RWPE2 (cell line): ENCODE measurements around the gene ARSG.

Experiments
- ATAC-seq: fragments of 200-7000 bp; cut with Tn5 transposase; 3 replicates; pipeline ENCODE4 v1.9.1; 2021; ENCODE audit warnings: low read depth
- DNase-seq: peaks from one replicate; pipeline ENCODE4 v3.0.0-alpha.2; 2020; ENCODE audit warnings: low spot score
- H3K27ac ChIP-seq: fragments of 450-650 bp; 2 replicates; pipeline ENCODE4 v1.5.1; 2017; ENCODE audit warnings: mild to moderate bottlenecking; ENCODE audit not compliant: poor library complexity, severe bottlenecking
- H3K27me3 ChIP-seq: fragments of 250-450 bp; sonication (Bioruptor Pico); 2 replicates; pipeline ENCODE4 v1.5.1; 2021; ENCODE audit warnings: mild to moderate bottlenecking, moderate library complexity; ENCODE audit not compliant: insufficient read depth, poor library complexity, severe bottlenecking
- H3K36me3 ChIP-seq: fragments of 250-450 bp; sonication (Bioruptor Pico); 2 replicates; pipeline ENCODE4 v1.5.1; 2020; ENCODE audit warnings: low read depth, mild to moderate bottlenecking, moderate library complexity
- H3K4me1 ChIP-seq: fragments of 250-450 bp; sonication (Bioruptor Pico); 2 replicates; pipeline ENCODE4 v1.5.1; 2021; ENCODE audit warnings: mild to moderate bottlenecking, moderate library complexity; ENCODE audit not compliant: insufficient read depth, poor library complexity, severe bottlenecking
- H3K4me3 ChIP-seq: fragments of 250-450 bp; sonication (Bioruptor Pico); 2 replicates; pipeline ENCODE4 v1.5.1; 2021; ENCODE audit warnings: mild to moderate bottlenecking, moderate library complexity; ENCODE audit not compliant: severe bottlenecking
- H3K9me3 ChIP-seq: fragments of 250-450 bp; sonication (Bioruptor Pico); 2 replicates; pipeline ENCODE4 v1.5.1; 2021; ENCODE audit warnings: mild to moderate bottlenecking, moderate library complexity; ENCODE audit not compliant: severe bottlenecking
- TF ChIP-seq, protein P1 (sequence below): fragments of 450-650 bp; IDR thresholded peaks from one replicate; pipeline ENCODE4 v1.5.1; 2017; ENCODE audit warnings: mild to moderate bottlenecking, moderate library complexity; ENCODE audit not compliant: poor library complexity, severe bottlenecking

ARSG gene

GRCh38 chr17:68289473-68289872 is 1.8 kb upstream of the ARSG start:
- Histone ChIP-seq H3K27me3 (peaks cover 41% of the 10 kb centered on the region), H3K36me3 (no peaks in the 10 kb centered on the region), H3K9me3 (no peaks in the 10 kb centered on the region), H3K27ac (no peak overlapping the region), H3K4me1 (no peaks in the 10 kb centered on the region), H3K4me3 (no peak overlapping the region)
- DNase-seq: no peak
- TF ChIP-seq, protein P1, sequence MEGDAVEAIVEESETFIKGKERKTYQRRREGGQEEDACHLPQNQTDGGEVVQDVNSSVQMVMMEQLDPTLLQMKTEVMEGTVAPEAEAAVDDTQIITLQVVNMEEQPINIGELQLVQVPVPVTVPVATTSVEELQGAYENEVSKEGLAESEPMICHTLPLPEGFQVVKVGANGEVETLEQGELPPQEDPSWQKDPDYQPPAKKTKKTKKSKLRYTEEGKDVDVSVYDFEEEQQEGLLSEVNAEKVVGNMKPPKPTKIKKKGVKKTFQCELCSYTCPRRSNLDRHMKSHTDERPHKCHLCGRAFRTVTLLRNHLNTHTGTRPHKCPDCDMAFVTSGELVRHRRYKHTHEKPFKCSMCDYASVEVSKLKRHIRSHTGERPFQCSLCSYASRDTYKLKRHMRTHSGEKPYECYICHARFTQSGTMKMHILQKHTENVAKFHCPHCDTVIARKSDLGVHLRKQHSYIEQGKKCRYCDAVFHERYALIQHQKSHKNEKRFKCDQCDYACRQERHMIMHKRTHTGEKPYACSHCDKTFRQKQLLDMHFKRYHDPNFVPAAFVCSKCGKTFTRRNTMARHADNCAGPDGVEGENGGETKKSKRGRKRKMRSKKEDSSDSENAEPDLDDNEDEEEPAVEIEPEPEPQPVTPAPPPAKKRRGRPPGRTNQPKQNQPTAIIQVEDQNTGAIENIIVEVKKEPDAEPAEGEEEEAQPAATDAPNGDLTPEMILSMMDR: no peak
- no peak for ATAC-seq

DNA sequence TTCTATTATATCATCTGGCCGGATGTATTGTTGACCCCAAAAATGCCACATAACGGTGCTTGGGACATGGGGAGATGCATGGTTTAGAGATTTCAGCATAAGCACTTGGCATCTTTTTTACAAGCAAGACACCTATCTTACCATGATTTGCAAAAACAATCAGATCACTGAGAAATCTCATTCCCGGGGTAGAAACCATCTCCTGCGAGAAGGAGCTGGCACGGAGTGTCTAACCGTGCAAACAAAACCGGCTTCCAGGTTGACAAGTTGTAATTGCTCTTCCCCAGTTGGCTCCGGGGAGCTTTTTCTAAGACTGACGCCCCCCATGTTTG is 1.4 kb upstream of the ARSG start:
- Histone ChIP-seq H3K4me3 (peak overlapping the region; percentile 55), H3K36me3 (no peaks in the 10 kb centered on the region), H3K4me1 (no peaks in the 10 kb centered on the region), H3K27ac (no peak overlapping the region), H3K9me3 (no peaks in the 10 kb centered on the region), H3K27me3 (peaks cover 41% of the 10 kb centered on the region)
- no peak for DNase-seq
- no peak for ATAC-seq
- TF ChIP-seq, protein P1: no peak

DNA sequence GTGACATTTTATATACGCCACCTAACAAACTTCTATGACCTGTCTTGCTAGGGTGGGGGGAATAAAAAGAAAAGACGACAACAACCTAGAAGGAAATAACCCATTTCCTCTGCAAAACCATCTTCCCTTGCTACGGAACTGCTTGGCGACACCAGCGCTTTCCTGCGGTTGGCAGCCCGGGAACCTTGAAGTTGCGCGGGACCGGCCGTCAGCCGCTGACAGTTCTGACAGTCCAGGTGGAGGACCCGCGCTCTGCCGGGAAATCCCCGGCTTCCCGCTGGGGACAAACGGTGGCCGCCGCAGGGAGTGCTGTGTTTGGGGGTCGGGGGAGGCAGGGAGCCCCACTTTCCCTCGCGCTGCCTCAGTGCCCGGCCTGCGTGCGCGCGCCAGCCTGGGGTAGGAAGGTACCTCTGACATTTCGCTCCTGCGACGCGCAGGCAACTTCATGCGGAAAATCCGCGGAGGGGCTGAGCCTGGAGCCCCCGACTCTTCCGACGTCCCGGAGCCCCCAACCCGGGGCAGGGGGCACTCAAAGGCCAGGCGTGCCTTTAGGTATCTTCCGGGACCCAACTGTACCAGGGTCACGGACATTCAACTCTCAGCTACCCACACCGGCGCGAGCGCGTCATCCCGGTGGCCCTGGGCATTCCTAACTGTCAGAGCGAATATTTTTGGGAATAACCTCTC is 884 bp upstream of the ARSG start:
- no peak for DNase-seq

DNA sequence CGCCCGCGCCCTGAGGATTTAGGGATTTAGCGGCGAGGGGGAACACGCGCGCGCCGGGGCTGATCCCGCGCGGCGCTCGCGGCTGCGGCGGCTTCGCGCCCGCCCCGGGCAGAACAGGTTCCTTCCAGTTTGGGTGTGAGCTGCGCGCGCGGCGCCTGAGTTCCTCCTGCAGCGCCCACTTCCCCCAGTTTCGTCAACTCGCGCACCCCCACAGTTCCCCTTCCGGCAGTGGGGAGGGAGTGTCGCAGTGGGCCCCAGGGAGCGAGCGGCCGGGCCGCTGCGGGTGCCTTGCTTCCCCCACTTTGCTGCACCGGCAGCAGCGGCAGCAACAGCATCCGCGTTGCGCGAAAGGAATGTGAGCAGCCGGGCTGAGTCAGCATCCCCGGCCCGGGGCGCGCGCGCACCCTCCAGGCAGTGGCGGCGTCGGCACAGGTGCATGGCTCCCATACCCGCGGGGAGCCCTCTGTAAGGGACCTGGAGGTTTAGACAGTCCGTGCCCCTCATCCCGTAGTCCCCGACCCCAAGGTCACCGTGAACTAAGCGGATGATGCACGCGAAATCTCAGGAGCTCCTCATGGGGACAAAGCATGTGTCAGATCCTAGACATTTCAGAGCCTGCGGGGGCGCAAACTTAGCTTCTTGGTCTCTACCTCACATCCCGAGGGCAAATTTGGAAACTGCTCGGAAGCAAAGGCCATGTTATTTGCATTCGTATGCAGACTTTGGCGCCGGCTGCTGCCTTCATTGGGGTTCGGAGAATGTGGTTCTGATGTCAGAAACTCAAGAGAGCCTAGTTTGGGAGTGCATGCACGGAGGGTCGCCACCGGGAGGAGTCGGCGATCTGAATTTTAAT is 767 bp downstream of the ARSG start:
- peaks cover 41% of the 10 kb centered on the region for H3K27me3 ChIP-seq
- H3K27ac ChIP-seq: no peak overlapping the region
- TF ChIP-seq, protein P1: no peak
- H3K4me3 ChIP-seq: peak overlapping the region; percentile 55
- no peaks in the 10 kb centered on the region for H3K9me3 ChIP-seq
- DNase-seq (peak; percentile 78), ATAC-seq (peak; percentile 83)
- H3K4me1 ChIP-seq: no peaks in the 10 kb centered on the region
- no peaks in the 10 kb centered on the region for H3K36me3 ChIP-seq

More for the DNA sequence above, 884 bp upstream of the ARSG start:
- ATAC-seq: no peak
- Histone ChIP-seq H3K4me3 (peak overlapping the region; percentile 55), H3K9me3 (no peaks in the 10 kb centered on the region), H3K36me3 (no peaks in the 10 kb centered on the region), H3K4me1 (no peaks in the 10 kb centered on the region), H3K27me3 (peaks cover 41% of the 10 kb centered on the region), H3K27ac (no peak overlapping the region)
- TF ChIP-seq, protein P1: no peak

DNA sequence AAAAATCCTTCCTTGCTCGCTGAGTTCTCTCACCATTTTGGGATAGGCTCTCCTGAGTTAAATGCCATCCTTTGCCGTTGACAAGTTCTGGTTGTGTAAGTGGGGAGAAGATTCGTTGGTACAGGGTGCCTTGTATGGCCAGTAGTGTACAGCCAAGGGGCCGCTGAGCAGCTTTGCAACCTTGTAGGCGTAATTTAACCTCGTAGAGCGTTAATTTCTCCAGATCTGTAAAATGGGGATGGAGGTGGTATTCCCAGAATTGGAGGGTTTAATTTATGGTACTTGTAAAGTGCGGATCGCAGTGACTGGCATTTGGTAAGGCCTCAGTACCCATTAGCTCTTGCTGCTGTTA is 1.4 kb downstream of the ARSG start:
- Histone ChIP-seq H3K4me3 (no peak overlapping the region), H3K4me1 (no peaks in the 10 kb centered on the region), H3K27me3 (peaks cover 41% of the 10 kb centered on the region), H3K27ac (no peak overlapping the region), H3K9me3 (no peaks in the 10 kb centered on the region), H3K36me3 (no peaks in the 10 kb centered on the region)
- ATAC-seq (no peak), DNase-seq (no peak)
- TF ChIP-seq, protein P1: no peak
